Measurements from ENCODE around the gene FBXO42. TPM values are rescaled to one million over a fixed set of nuclear protein-coding genes. Genes with fewer than 3 reads are reported as not detected.
"Not testable (repeated sequence)": the region's sequence is repeated elsewhere in the genome, so short reads cannot be mapped to it uniquely, and the experiment has no call there.

The FBXO42 gene
- total and polyA plus RNA-seq, 3 experiments from 2014 or later: 15.7 to 23.8 (median 16.9) TPM

DNA sequence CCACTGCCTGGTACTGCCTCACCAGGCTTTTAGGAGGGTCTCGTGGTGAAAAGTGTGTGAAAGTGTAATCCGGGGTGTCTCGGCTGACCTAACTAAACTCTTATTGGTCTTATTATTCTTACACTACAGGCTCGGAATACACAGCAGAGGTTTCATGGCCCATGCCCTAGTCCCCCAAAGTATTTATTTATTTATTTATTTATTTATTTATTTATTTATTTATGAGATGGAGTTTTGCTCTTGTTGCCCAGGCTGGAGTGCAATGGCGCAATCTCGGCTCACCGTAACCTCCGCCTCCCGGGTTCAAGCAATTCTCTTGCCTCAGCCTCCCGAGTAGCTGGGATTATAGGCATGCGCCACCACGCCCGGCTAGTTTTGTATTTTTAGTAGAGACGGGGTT is 137.0 kb downstream of the FBXO42 start:
- not testable (repeated sequence) for DNase-seq; H3K27ac Mint-ChIP-seq; H3K36me3 Mint-ChIP-seq; H3K9me3 Mint-ChIP-seq; H3K9me3 ChIP-seq (ENCODE audit: low read length); H3K27me3 Mint-ChIP-seq; H3K4me3 ChIP-seq (ENCODE audit: low read length); H3K27me3 ChIP-seq (ENCODE audit: insufficient read depth, low read length, poor library complexity, severe bottlenecking); H3K27ac ChIP-seq (ENCODE audit: low read depth, low read length); H3K36me3 ChIP-seq (ENCODE audit: insufficient read depth, low read length)
- Mint-ChIP-seq H3K4me3 (peak overlapping the region in 1 of 7 donors; percentile 27), H3K4me1 (peaks cover 21 to 33% (median 21%) of the 10 kb centered on the region in 3 donors)
- CTCF ChIA-PET: interaction anchor here (1.0 kb wide), 1 partner anchor 22 kb away, joined by 4 read pairs; no protein-coding TSS in a partner anchor
- POLR2A ChIA-PET: interaction anchor here (2.8 kb wide), 1 partner anchor 8 kb away, joined by 26 read pairs; no protein-coding TSS in a partner anchor
- H3K4me1 ChIP-seq (ENCODE audit: insufficient read depth, low read length): peaks cover 15% of the 10 kb centered on the region

DNA sequence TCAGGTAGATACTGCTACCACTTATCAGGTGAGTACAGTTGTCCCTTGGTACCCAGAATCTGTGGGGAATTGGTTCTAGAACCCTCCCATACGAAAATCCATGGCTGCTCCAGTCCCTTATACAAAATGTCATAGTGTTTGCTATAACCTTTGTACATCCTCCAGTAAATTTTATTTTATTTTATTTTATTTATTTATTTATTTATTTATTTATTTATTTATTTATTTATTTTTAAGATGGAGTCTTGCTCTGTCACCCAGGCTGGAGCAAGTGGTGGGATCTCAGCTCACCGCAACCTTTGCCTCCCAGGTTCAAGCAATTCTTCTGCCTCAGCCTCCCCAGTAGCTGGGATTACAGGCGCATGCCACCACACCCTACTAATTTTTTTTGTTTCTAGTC is 138.7 kb downstream of the FBXO42 start:
- POLR2A ChIA-PET; DNase-seq; H3K27ac Mint-ChIP-seq; H3K27me3 ChIP-seq (ENCODE audit: insufficient read depth, low read length, poor library complexity, severe bottlenecking); CTCF ChIA-PET; H3K27me3 Mint-ChIP-seq; H3K4me3 ChIP-seq (ENCODE audit: low read length); H3K9me3 Mint-ChIP-seq; H3K36me3 ChIP-seq (ENCODE audit: insufficient read depth, low read length); H3K9me3 ChIP-seq (ENCODE audit: low read length); H3K36me3 Mint-ChIP-seq; H3K27ac ChIP-seq (ENCODE audit: low read depth, low read length): not testable (repeated sequence)
- peak overlapping the region in 1 of 7 donors; percentile 2 for H3K4me3 Mint-ChIP-seq
- peaks cover 15 to 29% (median 19%) of the 10 kb centered on the region in 3 donors for H3K4me1 Mint-ChIP-seq
- H3K4me1 ChIP-seq (ENCODE audit: insufficient read depth, low read length): peaks cover 15% of the 10 kb centered on the region

DNA sequence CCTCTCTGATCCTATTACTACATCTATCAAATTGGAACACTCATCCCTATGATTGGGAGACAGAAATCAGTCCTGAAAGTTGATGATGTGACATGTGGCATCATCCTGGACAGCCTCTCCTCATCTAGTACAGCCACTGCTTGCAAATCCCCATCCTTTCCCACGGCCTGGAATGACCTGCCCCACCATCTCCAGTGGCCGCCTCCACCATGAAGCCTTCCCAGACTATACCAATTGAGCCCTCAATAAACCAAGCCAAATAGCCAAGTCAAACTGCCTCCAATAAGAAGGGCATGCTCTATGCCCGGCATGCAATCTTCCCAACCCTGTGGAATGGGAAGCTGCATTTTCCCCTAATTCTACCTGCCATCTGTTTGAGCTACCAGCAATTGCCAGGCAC is 139.3 kb downstream of the FBXO42 start:
- Mint-ChIP-seq H3K4me1 (peaks cover 15 to 25% (median 17%) of the 10 kb centered on the region in 3 donors), H3K4me3 (peak overlapping the region in 1 of 7 donors; percentile 2), H3K9me3 (no peaks in the 10 kb centered on the region), H3K27ac (no peak overlapping the region), H3K27me3 (peaks cover 0 to 2% of the 10 kb centered on the region in 2 donors), H3K36me3 (no peaks in the 10 kb centered on the region)
- no peak overlapping the region for H3K4me3 ChIP-seq (ENCODE audit: low read length)
- ChIA-PET CTCF (no interaction called here), POLR2A (no interaction called here)
- no peaks in the 10 kb centered on the region for H3K9me3 ChIP-seq (ENCODE audit: low read length)
- H3K27ac ChIP-seq (ENCODE audit: low read depth, low read length): no peak overlapping the region
- DNase-seq: no peak
- no peaks in the 10 kb centered on the region for H3K27me3 ChIP-seq (ENCODE audit: insufficient read depth, low read length, poor library complexity, severe bottlenecking)
- H3K4me1 ChIP-seq (ENCODE audit: insufficient read depth, low read length): peaks cover 15% of the 10 kb centered on the region
- H3K36me3 ChIP-seq (ENCODE audit: insufficient read depth, low read length): no peaks in the 10 kb centered on the region

DNA sequence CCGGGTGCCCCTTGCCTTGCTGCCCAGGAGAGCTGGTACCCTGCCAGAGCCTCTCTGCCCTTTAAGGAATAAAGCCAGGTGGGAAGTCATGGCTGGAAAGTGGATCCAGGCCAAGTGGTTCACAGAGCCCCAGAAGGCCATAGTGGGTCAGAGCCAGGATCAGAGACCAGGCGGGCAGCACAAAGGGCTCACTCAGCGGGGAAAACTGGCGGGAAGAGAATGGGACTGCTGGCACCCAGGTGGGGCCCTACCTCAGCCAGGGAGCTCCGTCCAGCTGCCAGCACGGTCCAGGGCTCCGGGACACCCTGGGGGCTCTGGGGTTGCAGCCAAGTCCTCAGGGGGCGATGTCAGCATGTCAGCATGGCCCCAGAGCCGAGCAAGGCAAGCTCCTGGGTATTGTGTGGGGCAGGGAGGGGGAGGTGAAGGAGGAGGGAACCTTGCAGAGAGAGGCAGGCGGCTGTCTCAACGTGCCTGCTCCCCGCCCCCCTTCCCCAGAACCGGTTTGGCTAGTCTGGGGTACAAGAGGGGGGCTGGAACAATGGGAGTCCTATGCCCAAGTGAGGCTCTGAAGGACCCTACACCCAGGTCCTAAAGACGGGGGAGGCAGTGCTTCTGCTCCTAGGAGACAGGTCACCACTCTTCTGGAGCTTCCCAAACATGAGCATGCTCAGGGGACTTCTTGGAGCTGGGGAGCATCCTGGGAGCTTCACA is 139.9 kb downstream of the FBXO42 start, which contains the start of gene ARHGEF19:
Gene ARHGEF19 (minus strand): TSS at position 402 of the 711 bp plus-strand sequence. CDS start 3,598 bp downstream, outside the sequence.
- no peaks in the 10 kb centered on the region for H3K36me3 Mint-ChIP-seq
- H3K4me3 Mint-ChIP-seq: peak within 1 kb of the TSS in 1 of 7 donors; percentile 2
- H3K36me3 ChIP-seq (ENCODE audit: insufficient read depth, low read length): no peaks in the 10 kb centered on the region
- peaks cover 0 to 2% of the 10 kb centered on the region in 2 donors for H3K27me3 Mint-ChIP-seq
- H3K4me3 ChIP-seq (ENCODE audit: low read length): no peak within 1 kb of the TSS
- H3K9me3 ChIP-seq (ENCODE audit: low read length): no peaks in the 10 kb centered on the region
- peaks cover 15 to 20% (median 16%) of the 10 kb centered on the region in 3 donors for H3K4me1 Mint-ChIP-seq
- ChIA-PET CTCF (no interaction called here), POLR2A (no interaction called here)
- no peaks in the 10 kb centered on the region for H3K27me3 ChIP-seq (ENCODE audit: insufficient read depth, low read length, poor library complexity, severe bottlenecking)
- peaks cover 18% of the 10 kb centered on the region for H3K4me1 ChIP-seq (ENCODE audit: insufficient read depth, low read length)
- H3K27ac Mint-ChIP-seq: peak within 1 kb of the TSS in 1 of 8 donors; percentile 43
- DNase-seq: no peak
- H3K9me3 Mint-ChIP-seq: no peaks in the 10 kb centered on the region
- no peak within 1 kb of the TSS for H3K27ac ChIP-seq (ENCODE audit: low read depth, low read length)

DNA sequence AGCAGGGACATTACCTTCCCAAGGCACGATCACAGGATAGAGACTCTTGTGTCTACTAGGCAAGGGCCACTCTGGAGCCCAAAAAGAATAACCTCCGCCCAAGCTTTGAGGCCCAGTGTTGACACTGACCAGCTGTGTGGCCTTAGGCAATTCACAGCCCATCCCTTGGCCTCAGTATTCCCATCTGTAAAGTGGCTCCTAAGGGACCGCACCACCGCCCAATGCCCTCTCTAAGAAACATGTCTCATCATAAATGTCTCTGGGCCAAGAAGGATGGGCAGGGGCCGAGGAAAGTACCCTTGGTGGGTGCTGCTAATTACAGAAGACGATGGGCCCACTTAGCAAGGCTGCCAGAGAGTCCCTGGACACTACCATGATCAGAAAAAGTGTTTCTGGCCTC is 140.5 kb downstream of the FBXO42 start:
- no peak overlapping the region for H3K27ac Mint-ChIP-seq
- H3K4me3 Mint-ChIP-seq: no peak overlapping the region
- Histone ChIP-seq H3K36me3 (ENCODE audit: insufficient read depth, low read length) (no peaks in the 10 kb centered on the region), H3K4me1 (ENCODE audit: insufficient read depth, low read length) (peaks cover 18% of the 10 kb centered on the region), H3K9me3 (ENCODE audit: low read length) (no peaks in the 10 kb centered on the region), H3K27ac (ENCODE audit: low read depth, low read length) (no peak overlapping the region), H3K4me3 (ENCODE audit: low read length) (no peak overlapping the region), H3K27me3 (ENCODE audit: insufficient read depth, low read length, poor library complexity, severe bottlenecking) (no peaks in the 10 kb centered on the region)
- no peaks in the 10 kb centered on the region for H3K36me3 Mint-ChIP-seq
- ChIA-PET POLR2A (no interaction called here), CTCF (no interaction called here)
- no peaks in the 10 kb centered on the region for H3K9me3 Mint-ChIP-seq
- DNase-seq: no peak
- H3K4me1 Mint-ChIP-seq: peaks cover 14 to 18% (median 17%) of the 10 kb centered on the region in 3 donors
- peaks cover 0 to 2% of the 10 kb centered on the region in 2 donors for H3K27me3 Mint-ChIP-seq

DNA sequence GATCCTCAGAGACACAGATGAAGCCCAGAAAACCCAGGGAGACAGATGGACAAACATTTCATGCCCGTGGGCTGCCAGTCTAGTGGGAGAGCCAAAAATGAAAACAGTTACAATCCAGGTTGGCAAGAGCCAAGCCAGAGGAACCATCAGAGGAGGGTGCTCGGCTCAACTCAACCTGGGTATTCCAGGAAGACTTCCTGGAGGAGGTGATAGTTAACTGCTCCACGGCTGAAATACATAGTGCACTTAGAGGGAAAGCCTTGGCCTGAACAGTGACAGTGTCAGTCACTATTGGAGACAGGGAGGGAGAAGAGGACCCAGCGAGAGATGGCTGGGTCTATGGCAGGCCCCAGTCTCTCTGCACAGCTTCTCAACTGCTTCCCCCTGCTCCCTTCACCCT is 141.7 kb downstream of the FBXO42 start:
- H3K4me1 Mint-ChIP-seq: peaks cover 5 to 13% (median 7%) of the 10 kb centered on the region in 3 donors
- no peak overlapping the region for H3K4me3 ChIP-seq (ENCODE audit: low read length)
- CTCF ChIA-PET: no interaction called here

DNA sequence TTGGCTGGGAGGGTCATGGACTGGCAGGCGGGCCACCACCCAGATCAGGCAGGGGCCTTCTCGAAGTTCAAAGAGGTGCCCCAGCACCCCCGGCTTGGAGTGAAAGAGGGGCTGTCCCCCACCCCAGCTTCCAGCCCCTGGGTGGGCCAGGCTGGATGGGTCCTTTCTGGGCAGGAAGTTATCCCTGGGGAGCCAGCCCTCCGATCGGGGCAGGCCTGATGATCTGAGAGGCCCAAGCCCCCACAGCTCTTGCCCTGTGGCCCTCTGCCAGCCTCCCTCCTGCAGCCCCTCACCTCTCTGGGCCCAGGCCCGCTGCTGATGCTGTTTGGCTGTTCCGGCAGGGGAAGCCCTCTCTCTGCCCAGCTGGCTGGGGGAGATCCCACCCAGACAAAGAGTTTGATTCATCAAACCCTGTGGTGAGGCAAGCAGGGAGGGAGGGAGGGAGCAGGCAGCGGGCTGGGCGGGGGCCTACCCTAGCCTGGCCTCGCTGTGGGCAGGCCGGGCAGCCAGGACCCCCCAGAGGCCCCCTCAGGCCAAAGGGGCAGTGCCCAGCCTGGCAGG is 142.4 kb downstream of the FBXO42 start:
- no peak overlapping the region for H3K4me3 Mint-ChIP-seq
- Histone ChIP-seq H3K4me3 (ENCODE audit: low read length) (no peak overlapping the region), H3K27me3 (ENCODE audit: insufficient read depth, low read length, poor library complexity, severe bottlenecking) (no peaks in the 10 kb centered on the region), H3K4me1 (ENCODE audit: insufficient read depth, low read length) (peaks cover 16% of the 10 kb centered on the region), H3K27ac (ENCODE audit: low read depth, low read length) (no peak overlapping the region), H3K9me3 (ENCODE audit: low read length) (no peaks in the 10 kb centered on the region), H3K36me3 (ENCODE audit: insufficient read depth, low read length) (no peaks in the 10 kb centered on the region)
- peak overlapping the region in 2 of 8 donors; percentile 1 to 25 for H3K27ac Mint-ChIP-seq
- POLR2A ChIA-PET: no interaction called here
- CTCF ChIA-PET: no interaction called here
- H3K27me3 Mint-ChIP-seq: peaks cover 0 to 2% of the 10 kb centered on the region in 2 donors
- DNase-seq: no peak
- H3K36me3 Mint-ChIP-seq: peaks cover 0 to 2% (median 0%) of the 10 kb centered on the region in 3 donors
- no peaks in the 10 kb centered on the region for H3K9me3 Mint-ChIP-seq
- peaks cover 5 to 13% (median 7%) of the 10 kb centered on the region in 3 donors for H3K4me1 Mint-ChIP-seq

More for the DNA sequence above, 141.7 kb downstream of the FBXO42 start:
- Mint-ChIP-seq H3K27me3 (peaks cover 0 to 2% of the 10 kb centered on the region in 2 donors), H3K4me3 (peak overlapping the region in 1 of 7 donors; percentile 22), H3K36me3 (peaks cover 0 to 2% (median 0%) of the 10 kb centered on the region in 3 donors), H3K9me3 (no peaks in the 10 kb centered on the region), H3K27ac (peak overlapping the region in 2 of 8 donors; percentile 6 to 23)
- H3K36me3 ChIP-seq (ENCODE audit: insufficient read depth, low read length): no peaks in the 10 kb centered on the region
- H3K9me3 ChIP-seq (ENCODE audit: low read length): no peaks in the 10 kb centered on the region
- H3K4me1 ChIP-seq (ENCODE audit: insufficient read depth, low read length): peaks cover 13% of the 10 kb centered on the region
- DNase-seq: no peak
- H3K27me3 ChIP-seq (ENCODE audit: insufficient read depth, low read length, poor library complexity, severe bottlenecking): no peaks in the 10 kb centered on the region
- POLR2A ChIA-PET: no interaction called here
- no peak overlapping the region for H3K27ac ChIP-seq (ENCODE audit: low read depth, low read length)

DNA sequence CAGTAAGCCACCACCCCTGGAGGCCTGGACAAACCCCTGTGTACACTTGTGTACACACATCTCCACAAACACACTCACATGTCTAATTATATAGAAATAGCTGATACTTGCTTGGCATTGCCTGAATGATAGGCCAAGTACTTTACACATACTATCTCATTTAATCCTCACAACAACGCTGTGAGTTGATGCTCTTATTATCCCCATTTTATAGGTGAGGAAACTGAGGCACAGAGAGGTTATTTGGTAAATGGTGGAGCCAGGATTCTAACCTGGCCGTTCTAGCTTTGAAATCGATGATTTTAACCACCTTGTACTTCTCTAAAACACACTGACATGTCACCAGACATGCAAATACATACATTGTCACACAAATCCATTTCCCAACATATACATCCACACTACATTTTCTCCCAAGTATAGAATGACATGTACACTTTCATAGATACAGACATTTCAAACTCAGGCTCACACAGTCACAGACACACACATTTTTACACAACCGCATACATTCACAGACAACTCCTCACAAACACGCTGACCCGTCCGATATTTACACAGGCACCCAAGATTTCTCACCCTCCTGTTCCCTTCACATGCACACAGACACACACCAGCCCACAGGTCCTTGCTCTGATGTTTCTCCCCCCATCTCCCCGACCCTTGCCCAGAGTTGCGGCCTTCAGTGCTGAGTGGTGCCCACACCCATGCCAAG is 143.0 kb downstream of the FBXO42 start:
- H3K4me1 Mint-ChIP-seq: peaks cover 5 to 16% (median 7%) of the 10 kb centered on the region in 3 donors
- ChIA-PET CTCF (no interaction called here), POLR2A (no interaction called here)
- H3K27ac Mint-ChIP-seq: peak overlapping the region in 4 of 8 donors; percentile 1 to 51 (median 16)
- Histone ChIP-seq H3K27ac (ENCODE audit: low read depth, low read length) (no peak overlapping the region), H3K4me3 (ENCODE audit: low read length) (no peak overlapping the region), H3K4me1 (ENCODE audit: insufficient read depth, low read length) (peaks cover 16% of the 10 kb centered on the region), H3K36me3 (ENCODE audit: insufficient read depth, low read length) (no peaks in the 10 kb centered on the region), H3K27me3 (ENCODE audit: insufficient read depth, low read length, poor library complexity, severe bottlenecking) (no peaks in the 10 kb centered on the region), H3K9me3 (ENCODE audit: low read length) (no peaks in the 10 kb centered on the region)
- DNase-seq: no peak
- peak overlapping the region in 6 of 7 donors; percentile 29 to 50 (median 46) for H3K4me3 Mint-ChIP-seq
- peaks cover 0 to 2% (median 0%) of the 10 kb centered on the region in 3 donors for H3K36me3 Mint-ChIP-seq
- no peaks in the 10 kb centered on the region for H3K9me3 Mint-ChIP-seq
- peaks cover 0 to 2% of the 10 kb centered on the region in 2 donors for H3K27me3 Mint-ChIP-seq
